ENCODE measurements around the gene TJP3. TPM values are rescaled to one million over a fixed set of nuclear protein-coding genes. Genes with fewer than 3 reads are reported as not detected.
A peak's percentile ranks its signal among the peaks of the same experiment; 100 is the strongest.

The TJP3 gene
- total and polyA plus RNA-seq, 3 experiments from 2014 or later, result 1.5 to 16.2 (median 1.7) TPM

DNA sequence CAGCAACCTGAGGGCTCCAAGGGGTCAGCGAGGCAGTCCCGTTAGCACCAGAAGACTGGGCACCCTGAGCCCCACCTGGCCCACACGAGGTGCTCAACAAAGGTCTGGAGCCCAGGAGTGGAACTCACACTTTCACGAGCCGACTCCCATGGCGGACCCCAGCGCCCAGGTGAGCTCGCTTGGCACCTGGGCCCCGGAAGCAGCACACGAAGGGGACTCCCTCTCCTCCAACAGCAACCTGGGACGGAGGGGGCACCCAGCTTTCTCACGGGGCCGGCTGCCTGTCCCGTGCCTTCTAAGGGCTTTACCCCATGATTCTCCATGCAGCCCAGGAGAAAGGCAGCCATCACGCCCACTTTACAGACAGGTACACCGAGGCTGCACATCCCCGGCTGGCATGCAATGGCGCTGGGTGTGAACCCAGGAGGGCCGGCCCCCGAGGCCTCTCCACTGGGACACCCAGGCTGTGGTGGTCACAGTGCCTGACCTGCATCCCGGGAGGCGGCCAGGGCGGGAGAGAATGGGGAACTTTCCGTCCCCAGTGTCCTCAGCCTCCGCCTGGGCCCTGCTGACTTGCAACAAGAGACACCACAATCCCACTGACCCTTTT is 13.0 kb upstream of the TJP3 start:
- CTCF ChIA-PET, result no interaction called here
- Mint-ChIP-seq H3K9me3 (no peaks in the 10 kb centered on the region), H3K4me1 (peaks cover 17 to 57% (median 30%) of the 10 kb centered on the region in 3 donors), H3K4me3 (no peak overlapping the region), H3K36me3 (peaks cover 0 to 10% (median 0%) of the 10 kb centered on the region in 3 donors), H3K27me3 (no peaks in the 10 kb centered on the region), H3K27ac (no peak overlapping the region)
- peaks cover 10% of the 10 kb centered on the region for H3K4me1 ChIP-seq (ENCODE audit: insufficient read depth, low read length)
- H3K27ac ChIP-seq (ENCODE audit: low read depth, low read length), result no peak overlapping the region
- H3K36me3 ChIP-seq (ENCODE audit: insufficient read depth, low read length), result no peaks in the 10 kb centered on the region
- H3K9me3 ChIP-seq (ENCODE audit: low read length), result no peaks in the 10 kb centered on the region
- no peaks in the 10 kb centered on the region for H3K27me3 ChIP-seq (ENCODE audit: insufficient read depth, low read length, poor library complexity, severe bottlenecking)
- no peak overlapping the region for H3K4me3 ChIP-seq (ENCODE audit: low read length)
- POLR2A ChIA-PET, result no interaction called here
- DNase-seq, result no peak

DNA sequence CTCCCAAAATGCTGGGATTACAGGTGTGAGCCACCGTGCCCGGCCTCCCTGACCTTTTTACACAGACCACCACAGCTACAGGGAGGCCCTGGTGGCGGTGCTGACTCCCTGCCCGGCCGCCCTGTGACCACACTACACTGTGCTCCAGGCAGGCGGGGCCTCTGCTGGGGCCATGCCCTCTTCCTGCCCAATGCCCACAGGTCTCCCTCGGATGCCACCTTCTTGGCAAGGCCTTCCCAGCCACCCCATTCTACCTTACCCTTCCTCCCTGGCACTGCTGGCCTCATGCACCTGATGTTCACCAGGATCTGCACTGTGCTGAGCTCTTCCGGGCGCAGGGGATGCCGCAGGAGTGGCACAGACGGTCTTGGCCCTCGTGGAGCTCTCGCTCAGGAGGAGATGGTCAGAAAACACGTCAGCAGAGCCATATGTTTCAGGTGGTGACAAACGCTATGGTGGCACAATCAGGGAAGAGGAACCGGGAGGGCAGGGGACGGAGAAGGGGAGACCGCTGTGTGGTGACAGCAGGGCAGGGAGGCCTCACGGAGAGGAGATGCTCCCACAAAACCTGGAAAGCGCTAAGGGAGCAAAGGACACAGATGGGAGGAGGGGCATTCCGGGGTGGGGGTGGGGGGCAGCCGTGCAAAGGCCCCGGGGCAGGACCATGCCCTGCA is 12.1 kb upstream of the TJP3 start:
- Mint-ChIP-seq H3K27ac (peak overlapping the region in 2 of 8 donors; percentile 6 to 91), H3K9me3 (no peaks in the 10 kb centered on the region), H3K36me3 (peaks cover 0 to 7% (median 0%) of the 10 kb centered on the region in 3 donors), H3K27me3 (no peaks in the 10 kb centered on the region), H3K4me3 (peak overlapping the region in 2 of 7 donors; percentile 24 to 30), H3K4me1 (peaks cover 16 to 58% (median 26%) of the 10 kb centered on the region in 3 donors)
- H3K27me3 ChIP-seq (ENCODE audit: insufficient read depth, low read length, poor library complexity, severe bottlenecking), result no peaks in the 10 kb centered on the region
- no peaks in the 10 kb centered on the region for H3K9me3 ChIP-seq (ENCODE audit: low read length)
- H3K4me3 ChIP-seq (ENCODE audit: low read length), result no peak overlapping the region
- CTCF ChIA-PET, result interaction anchor here (1.4 to 1.9 kb wide), 2 partner anchors 9 to 10 kb away, joined by 4 to 6 read pairs; no protein-coding TSS in a partner anchor
- H3K4me1 ChIP-seq (ENCODE audit: insufficient read depth, low read length), result peaks cover 9% of the 10 kb centered on the region
- H3K27ac ChIP-seq (ENCODE audit: low read depth, low read length), result no peak overlapping the region
- POLR2A ChIA-PET, result no interaction called here
- DNase-seq, result no peak
- H3K36me3 ChIP-seq (ENCODE audit: insufficient read depth, low read length), result no peaks in the 10 kb centered on the region

DNA sequence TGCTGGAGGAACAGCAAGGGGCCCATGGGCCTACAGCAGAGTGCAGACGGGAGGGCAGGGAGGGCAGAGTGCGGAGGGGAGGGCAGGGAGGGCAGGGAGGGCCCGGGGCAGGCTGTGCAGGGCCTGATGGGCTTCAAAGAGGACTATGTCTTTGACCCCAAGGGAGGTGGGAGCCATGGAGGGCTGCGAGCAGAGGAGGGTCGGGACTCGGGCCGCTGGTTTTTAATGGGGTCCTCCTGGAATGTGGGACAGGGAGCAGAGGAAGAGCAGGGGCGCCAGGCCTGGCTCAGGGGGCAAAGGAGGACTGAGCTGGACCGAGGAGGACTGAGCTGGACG is 11.6 kb upstream of the TJP3 start:
- no peak overlapping the region for H3K27ac ChIP-seq (ENCODE audit: low read depth, low read length)
- H3K27ac Mint-ChIP-seq, result no peak overlapping the region
- peak overlapping the region in 2 of 7 donors; percentile 15 to 54 for H3K4me3 Mint-ChIP-seq
- H3K27me3 Mint-ChIP-seq, result no peaks in the 10 kb centered on the region
- peaks cover 9% of the 10 kb centered on the region for H3K4me1 ChIP-seq (ENCODE audit: insufficient read depth, low read length)
- DNase-seq, result peak in 1 of 5 donors; percentile 43
- H3K27me3 ChIP-seq (ENCODE audit: insufficient read depth, low read length, poor library complexity, severe bottlenecking), result no peaks in the 10 kb centered on the region
- peaks cover 13 to 53% (median 22%) of the 10 kb centered on the region in 3 donors for H3K4me1 Mint-ChIP-seq
- H3K36me3 ChIP-seq (ENCODE audit: insufficient read depth, low read length), result no peaks in the 10 kb centered on the region
- no peaks in the 10 kb centered on the region for H3K9me3 Mint-ChIP-seq
- H3K36me3 Mint-ChIP-seq, result peaks cover 0 to 7% (median 0%) of the 10 kb centered on the region in 3 donors
- H3K9me3 ChIP-seq (ENCODE audit: low read length), result no peaks in the 10 kb centered on the region
- POLR2A ChIA-PET, result no interaction called here
- CTCF ChIA-PET, result interaction anchor here (1.0 to 1.9 kb wide), 5 partner anchors 8 to 86 kb away, joined by 3 to 6 read pairs (median 4); no protein-coding TSS in a partner anchor
- H3K4me3 ChIP-seq (ENCODE audit: low read length), result no peak overlapping the region

DNA sequence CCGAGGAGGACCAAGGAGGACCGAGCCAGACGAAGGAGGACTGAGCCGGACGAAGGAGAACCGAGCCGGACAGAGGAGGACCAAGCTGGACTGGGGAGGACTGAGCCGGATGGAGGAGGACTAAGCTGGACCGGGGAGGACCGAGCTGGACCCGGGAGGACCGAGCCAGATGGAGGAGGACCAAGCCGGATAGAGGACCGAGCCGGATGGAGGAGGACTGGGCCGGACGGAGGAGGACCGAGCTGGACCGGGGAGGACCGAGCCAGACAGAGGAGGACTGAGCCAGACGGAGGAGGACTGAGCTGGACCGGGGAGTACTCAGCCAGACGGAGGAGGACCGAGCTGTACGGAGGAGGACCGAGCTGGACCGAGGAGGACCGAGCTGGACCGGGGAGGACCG is 11.1 kb upstream of the TJP3 start:
- peak in 1 of 5 donors; percentile 44 for DNase-seq
- ChIA-PET CTCF (interaction anchor here (1.0 to 1.9 kb wide), 6 partner anchors 8 to 86 kb away, joined by 3 to 6 read pairs (median 4); no protein-coding TSS in a partner anchor), POLR2A (no interaction called here)
- Mint-ChIP-seq H3K27ac (peak overlapping the region in 1 of 8 donors; percentile 23), H3K4me1 (peaks cover 12 to 52% (median 22%) of the 10 kb centered on the region in 3 donors), H3K4me3 (peak overlapping the region in 4 of 7 donors; percentile 32 to 56 (median 45)), H3K9me3 (no peaks in the 10 kb centered on the region), H3K36me3 (peaks cover 0 to 7% (median 0%) of the 10 kb centered on the region in 3 donors), H3K27me3 (no peaks in the 10 kb centered on the region)
- Histone ChIP-seq H3K36me3 (ENCODE audit: insufficient read depth, low read length) (no peaks in the 10 kb centered on the region), H3K27ac (ENCODE audit: low read depth, low read length) (no peak overlapping the region), H3K9me3 (ENCODE audit: low read length) (no peaks in the 10 kb centered on the region), H3K4me3 (ENCODE audit: low read length) (no peak overlapping the region), H3K4me1 (ENCODE audit: insufficient read depth, low read length) (peaks cover 9% of the 10 kb centered on the region), H3K27me3 (ENCODE audit: insufficient read depth, low read length, poor library complexity, severe bottlenecking) (no peaks in the 10 kb centered on the region)

DNA sequence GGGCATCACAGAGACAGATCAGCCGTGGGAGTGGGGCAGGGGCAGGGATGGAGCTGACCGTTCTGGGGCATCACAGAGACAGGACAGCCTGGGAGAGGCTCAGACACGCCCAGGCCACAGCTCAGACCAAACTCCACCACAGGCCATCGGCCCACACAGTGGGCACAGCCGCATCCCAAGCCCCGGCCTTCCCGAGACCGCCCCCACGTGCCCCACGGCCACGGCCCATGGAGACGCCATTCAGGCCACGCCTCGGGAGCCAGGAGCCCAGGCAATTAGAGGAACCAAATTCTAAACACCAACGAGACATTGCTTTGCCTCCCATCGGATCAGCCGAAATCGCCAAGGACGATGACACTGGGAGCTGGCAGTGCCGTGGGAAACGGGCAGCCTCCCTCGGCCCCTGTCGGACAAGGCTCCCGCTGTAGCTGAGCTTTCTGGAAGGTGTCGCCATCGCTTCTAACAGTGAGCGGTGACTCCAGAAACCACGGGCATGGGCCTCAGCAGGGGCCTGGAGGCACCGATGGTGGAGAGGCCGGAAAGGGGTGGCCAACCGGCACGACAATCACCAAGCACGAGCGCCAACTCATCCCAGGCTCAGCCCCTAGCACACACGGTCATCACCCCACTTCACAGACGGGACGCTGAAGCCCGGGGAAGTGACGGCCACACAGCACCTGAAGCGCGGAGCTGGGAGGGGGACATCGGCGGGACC is 10.4 kb upstream of the TJP3 start:
- Histone ChIP-seq H3K27ac (ENCODE audit: low read depth, low read length) (no peak overlapping the region), H3K4me1 (ENCODE audit: insufficient read depth, low read length) (peaks cover 9% of the 10 kb centered on the region), H3K27me3 (ENCODE audit: insufficient read depth, low read length, poor library complexity, severe bottlenecking) (no peaks in the 10 kb centered on the region), H3K36me3 (ENCODE audit: insufficient read depth, low read length) (no peaks in the 10 kb centered on the region), H3K9me3 (ENCODE audit: low read length) (no peaks in the 10 kb centered on the region), H3K4me3 (ENCODE audit: low read length) (no peak overlapping the region)
- Mint-ChIP-seq H3K4me1 (peaks cover 12 to 47% (median 21%) of the 10 kb centered on the region in 3 donors), H3K27me3 (no peaks in the 10 kb centered on the region), H3K36me3 (peaks cover 0 to 7% (median 0%) of the 10 kb centered on the region in 3 donors), H3K4me3 (peak overlapping the region; percentile 56 to 87 (median 75)), H3K27ac (peak overlapping the region in 3 of 8 donors; percentile 47 to 85 (median 70)), H3K9me3 (no peaks in the 10 kb centered on the region)
- peak in 1 of 5 donors; percentile 42 for DNase-seq
- POLR2A ChIA-PET, result no interaction called here
- CTCF ChIA-PET, result interaction anchor here (1.0 to 1.9 kb wide), 6 partner anchors 8 to 85 kb away, joined by 3 to 6 read pairs (median 4); no protein-coding TSS in a partner anchor

- Histone ChIP-seq H3K27me3 (ENCODE audit: insufficient read depth, low read length, poor library complexity, severe bottlenecking) (no peaks in the 10 kb centered on the region), H3K27ac (ENCODE audit: low read depth, low read length) (peak overlapping the region; percentile 24), H3K36me3 (ENCODE audit: insufficient read depth, low read length) (no peaks in the 10 kb centered on the region), H3K9me3 (ENCODE audit: low read length) (no peaks in the 10 kb centered on the region), H3K4me3 (ENCODE audit: low read length) (no peak overlapping the region), H3K4me1 (ENCODE audit: insufficient read depth, low read length) (peaks cover 9% of the 10 kb centered on the region)
- CTCF ChIA-PET, result interaction anchor here (1.3 to 1.9 kb wide), 3 partner anchors 10 to 62 kb away, joined by 3 to 9 read pairs (median 6); no protein-coding TSS in a partner anchor
- Mint-ChIP-seq H3K4me1 (peaks cover 12 to 44% (median 20%) of the 10 kb centered on the region in 3 donors), H3K4me3 (peak overlapping the region; percentile 68 to 91 (median 76)), H3K27ac (peak overlapping the region in 3 of 8 donors; percentile 47 to 77 (median 70)), H3K36me3 (peaks cover 0 to 7% (median 0%) of the 10 kb centered on the region in 3 donors), H3K9me3 (no peaks in the 10 kb centered on the region), H3K27me3 (no peaks in the 10 kb centered on the region)
- POLR2A ChIA-PET, result interaction anchor here (0.7 kb wide), 1 partner anchor 11 kb away, joined by 4 read pairs; no protein-coding TSS in a partner anchor
- no peak for DNase-seq
Observed at GRCh38 chr19:3698386-3698950, 9.7 kb upstream of the TJP3 start.

DNA sequence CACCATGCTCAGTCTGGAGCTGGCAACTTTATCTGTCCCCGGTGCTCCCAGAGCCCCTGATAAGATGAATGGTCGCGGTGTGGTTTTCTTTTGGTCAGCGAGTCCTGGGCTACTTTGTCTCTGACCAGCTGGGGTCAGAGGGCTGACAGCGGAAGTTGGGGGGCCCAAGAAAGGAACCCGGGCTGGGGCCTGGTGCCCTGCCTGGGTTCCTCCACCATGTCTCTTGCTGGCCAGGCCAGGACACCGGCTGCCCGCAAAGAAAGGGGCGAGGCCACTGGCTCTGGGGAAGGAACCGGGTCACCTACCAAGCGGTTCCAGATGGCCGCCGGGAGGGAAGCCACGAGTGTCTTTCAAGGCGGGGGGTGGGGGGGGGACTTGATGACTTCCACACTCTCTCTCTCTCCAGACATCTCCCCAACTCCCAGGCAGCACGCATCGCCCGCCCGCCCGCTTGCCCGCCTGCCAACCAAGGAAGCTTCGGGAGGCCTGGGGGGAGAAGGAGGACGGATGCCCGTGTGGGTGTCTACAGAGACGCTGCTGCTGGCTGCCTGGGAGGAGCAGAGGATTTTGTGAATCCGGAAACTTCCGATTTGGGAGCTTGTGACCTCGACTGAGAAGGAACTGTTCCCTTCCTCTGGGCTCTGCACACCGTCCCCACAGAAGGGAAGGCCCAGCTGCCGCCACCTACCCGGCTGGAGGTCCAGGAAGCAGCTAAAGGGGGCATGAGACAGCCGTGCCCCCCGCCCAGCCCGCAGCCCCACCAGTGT is 9.0 kb upstream of the TJP3 start:
- Mint-ChIP-seq H3K4me1 (peaks cover 12 to 44% (median 20%) of the 10 kb centered on the region in 3 donors), H3K36me3 (peaks cover 0 to 7% (median 0%) of the 10 kb centered on the region in 3 donors), H3K27me3 (no peaks in the 10 kb centered on the region), H3K9me3 (no peaks in the 10 kb centered on the region), H3K27ac (peak overlapping the region in 7 of 8 donors; percentile 39 to 91 (median 76)), H3K4me3 (peak overlapping the region; percentile 86 to 97 (median 89))
- peak in 1 of 5 donors; percentile 10 for DNase-seq
- Histone ChIP-seq H3K36me3 (ENCODE audit: insufficient read depth, low read length) (no peaks in the 10 kb centered on the region), H3K4me1 (ENCODE audit: insufficient read depth, low read length) (peaks cover 9% of the 10 kb centered on the region), H3K27ac (ENCODE audit: low read depth, low read length) (peak overlapping the region; percentile 48), H3K9me3 (ENCODE audit: low read length) (no peaks in the 10 kb centered on the region), H3K27me3 (ENCODE audit: insufficient read depth, low read length, poor library complexity, severe bottlenecking) (no peaks in the 10 kb centered on the region), H3K4me3 (ENCODE audit: low read length) (peak overlapping the region; percentile 60)
- CTCF ChIA-PET, result interaction anchor here (1.3 to 2.9 kb wide), 7 partner anchors 9 to 123 kb away, joined by 3 to 12 read pairs (median 5); no protein-coding TSS in a partner anchor
- POLR2A ChIA-PET, result interaction anchor here (0.6 to 0.7 kb wide), 2 partner anchors 12 to 878 kb away, joined by 4 to 6 read pairs; no protein-coding TSS in a partner anchor
